ENCODE results near the gene PIM3.

- no peak for TF ChIP-seq ZNF121 (CRISPR knock-in tag; IDR thresholded peaks at IDR 0.05)
- no peak for TF ChIP-seq HMGXB4 (CRISPR knock-in tag; IDR thresholded peaks at IDR 0.05)
- TF ChIP-seq MLX (CRISPR knock-in tag; IDR thresholded peaks at IDR 0.05): no peak
- no peak for TF ChIP-seq E2F4 (CRISPR knock-in tag; IDR thresholded peaks at IDR 0.05; ENCODE audit: borderline replicate concordance, low read depth)
- no peak for TF ChIP-seq JUN (CRISPR knock-in tag; IDR thresholded peaks at IDR 0.05)
- TF ChIP-seq SP1 (CRISPR knock-in tag; conservative IDR thresholded peaks at IDR 0.05): no peak
- TF ChIP-seq OVOL2 (CRISPR knock-in tag; IDR thresholded peaks at IDR 0.05; ENCODE audit: borderline replicate concordance): no peak
These were observed 38.1 kb downstream of the PIM3 start for GRCh38 chr22:49998718-49999062.
